Keratinocyte (primary cell): Measurements from ENCODE around the gene SHANK1.

Source experiments
- EZH2 ChIP-seq: IDR thresholded peaks from one replicate; pipeline ENCODE4 v1.6.1; 2012; ENCODE audit warnings: inconsistent platforms, mild to moderate bottlenecking, low read length, moderate library complexity
- TF ChIP-seq, protein P1 (sequence below), 3 experiments: IDR thresholded peaks in 1 of 3; conservative IDR thresholded peaks in 1 of 3; optimal IDR thresholded peaks in 1 of 3; 2 replicates in 2 of 3; 3 replicates in 1 of 3; pipeline versions ENCODE3 to v1.5.1; 2011; ENCODE audit warnings: low read length in 3 of 3, mild to moderate bottlenecking in 3 of 3, moderate library complexity in 2 of 3, control low read depth in 1 of 3, inconsistent platforms in 1 of 3; ENCODE audit not compliant: insufficient read depth in 2 of 3; ENCODE audit errors: extremely low read depth in 1 of 3

DNA sequence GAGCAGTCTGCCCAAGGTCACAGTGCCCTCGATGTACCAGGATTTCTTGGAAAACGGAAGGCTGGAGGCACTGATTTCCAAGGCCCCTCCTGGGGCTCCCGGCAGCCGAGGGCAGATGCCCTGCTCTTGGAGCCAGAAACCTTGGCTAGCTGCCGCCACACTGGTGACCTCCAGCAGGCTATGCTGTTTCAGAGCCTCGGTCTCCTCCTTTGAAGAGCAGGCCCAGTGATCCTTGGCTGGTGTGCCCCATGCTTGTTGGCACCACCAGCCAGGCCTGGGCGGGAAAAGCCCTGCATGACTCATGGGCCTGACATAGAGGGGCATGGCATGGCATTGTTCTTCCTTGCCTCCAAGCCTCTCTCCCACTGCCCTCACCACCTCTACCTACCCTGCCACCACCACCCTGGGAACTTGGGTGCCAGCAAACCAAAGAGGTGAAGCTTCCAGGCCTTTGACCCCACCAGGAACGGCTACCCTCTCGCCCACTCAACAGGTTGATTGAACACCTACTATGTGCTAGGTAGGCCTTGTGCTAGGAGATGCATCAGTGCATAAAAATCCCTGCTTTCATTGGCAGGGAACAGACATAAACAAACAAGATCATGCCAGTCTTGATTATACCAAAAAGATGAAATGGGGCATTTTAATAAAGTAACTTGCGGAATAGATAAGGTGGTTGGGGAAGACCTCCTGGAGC is 2.0 kb upstream of the SHANK1 start:
- TF ChIP-seq, protein P1, sequence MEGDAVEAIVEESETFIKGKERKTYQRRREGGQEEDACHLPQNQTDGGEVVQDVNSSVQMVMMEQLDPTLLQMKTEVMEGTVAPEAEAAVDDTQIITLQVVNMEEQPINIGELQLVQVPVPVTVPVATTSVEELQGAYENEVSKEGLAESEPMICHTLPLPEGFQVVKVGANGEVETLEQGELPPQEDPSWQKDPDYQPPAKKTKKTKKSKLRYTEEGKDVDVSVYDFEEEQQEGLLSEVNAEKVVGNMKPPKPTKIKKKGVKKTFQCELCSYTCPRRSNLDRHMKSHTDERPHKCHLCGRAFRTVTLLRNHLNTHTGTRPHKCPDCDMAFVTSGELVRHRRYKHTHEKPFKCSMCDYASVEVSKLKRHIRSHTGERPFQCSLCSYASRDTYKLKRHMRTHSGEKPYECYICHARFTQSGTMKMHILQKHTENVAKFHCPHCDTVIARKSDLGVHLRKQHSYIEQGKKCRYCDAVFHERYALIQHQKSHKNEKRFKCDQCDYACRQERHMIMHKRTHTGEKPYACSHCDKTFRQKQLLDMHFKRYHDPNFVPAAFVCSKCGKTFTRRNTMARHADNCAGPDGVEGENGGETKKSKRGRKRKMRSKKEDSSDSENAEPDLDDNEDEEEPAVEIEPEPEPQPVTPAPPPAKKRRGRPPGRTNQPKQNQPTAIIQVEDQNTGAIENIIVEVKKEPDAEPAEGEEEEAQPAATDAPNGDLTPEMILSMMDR (optimal IDR thresholded peaks at IDR 0.05 in 1 of 3, IDR thresholded peaks at IDR 0.05 in 1 of 3, conservative IDR thresholded peaks at IDR 0.05 in 1 of 3; ENCODE audit: extremely low read depth in 1 of 3, insufficient read depth in 2 of 3, low read length in 3 of 3): no peak
- no peak for TF ChIP-seq EZH2
